NCI-H748 (cell line): ENCODE data around the gene MED22.
A peak's percentile ranks its signal among the peaks of the same experiment; 100 is the strongest.
"Not testable (repeated sequence)": the region's sequence is repeated elsewhere in the genome, so short reads cannot be mapped to it uniquely, and the experiment has no call there.

Experiments
- DNase-seq: peaks from one replicate; lab custom pipeline; 2025; ENCODE audit not compliant: unreplicated experiment; lab: John Stamatoyannopoulos, UW

MED22 gene

GRCh38 chr9:133347985-133348717 is at the start of gene MED22, which contains the start of gene RPL7A:
Gene MED22 (minus strand): TSS chr9:133348131. CDS start chr9:133346662, 1,469 bp downstream.
Gene RPL7A (plus strand): TSS chr9:133348218. CDS start chr9:133348244, 26 bp downstream.
- DNase-seq, result peak; percentile 98

GRCh38 chr9:133397370-133397769 is 49.4 kb upstream of the MED22 start:
- DNase-seq, result no peak

- no peak for DNase-seq
Measured at GRCh38 chr9:133396952-133397351, 49.0 kb upstream of the MED22 start.

- no peak for DNase-seq
Measured at GRCh38 chr9:133394687-133395271, 46.8 kb upstream of the MED22 start.

GRCh38 chr9:133393399-133393798 is 45.5 kb upstream of the MED22 start:
- no peak for DNase-seq

- DNase-seq, result not testable (repeated sequence)
Measured at GRCh38 chr9:133392308-133392707, 44.4 kb upstream of the MED22 start.

- DNase-seq, result not testable (repeated sequence)
Measured at GRCh38 chr9:133391449-133391848, 43.5 kb upstream of the MED22 start.

GRCh38 chr9:133390713-133391112 is 42.8 kb upstream of the MED22 start:
- no peak for DNase-seq

GRCh38 chr9:133389562-133389961 is 41.6 kb upstream of the MED22 start:
- DNase-seq, result no peak

GRCh38 chr9:133389025-133389557 is 41.2 kb upstream of the MED22 start:
- DNase-seq, result no peak

- DNase-seq, result no peak
Measured at GRCh38 chr9:133387680-133388079, 39.7 kb upstream of the MED22 start.

GRCh38 chr9:133386338-133386737 is 38.4 kb upstream of the MED22 start:
- DNase-seq, result no peak

GRCh38 chr9:133385452-133385851 is 37.5 kb upstream of the MED22 start:
- DNase-seq, result no peak

- DNase-seq, result no peak
Measured at GRCh38 chr9:133384736-133385321, 36.9 kb upstream of the MED22 start.

- no peak for DNase-seq
Measured at GRCh38 chr9:133383438-133383837, 35.5 kb upstream of the MED22 start.

- no peak for DNase-seq
Measured at GRCh38 chr9:133382507-133383141, 34.7 kb upstream of the MED22 start.

GRCh38 chr9:133380734-133381133 is 32.8 kb upstream of the MED22 start:
- DNase-seq, result no peak

- no peak for DNase-seq
Measured at GRCh38 chr9:133379153-133380086, 31.5 kb upstream of the MED22 start.

- peak; percentile 19 for DNase-seq
Measured at GRCh38 chr9:133378408-133378962, 30.6 kb upstream of the MED22 start.

GRCh38 chr9:133377721-133378216 is 29.8 kb upstream of the MED22 start:
- DNase-seq, result peak; percentile 30
